ENCODE measurements around the gene DGCR8.

DGCR8 gene

DNA sequence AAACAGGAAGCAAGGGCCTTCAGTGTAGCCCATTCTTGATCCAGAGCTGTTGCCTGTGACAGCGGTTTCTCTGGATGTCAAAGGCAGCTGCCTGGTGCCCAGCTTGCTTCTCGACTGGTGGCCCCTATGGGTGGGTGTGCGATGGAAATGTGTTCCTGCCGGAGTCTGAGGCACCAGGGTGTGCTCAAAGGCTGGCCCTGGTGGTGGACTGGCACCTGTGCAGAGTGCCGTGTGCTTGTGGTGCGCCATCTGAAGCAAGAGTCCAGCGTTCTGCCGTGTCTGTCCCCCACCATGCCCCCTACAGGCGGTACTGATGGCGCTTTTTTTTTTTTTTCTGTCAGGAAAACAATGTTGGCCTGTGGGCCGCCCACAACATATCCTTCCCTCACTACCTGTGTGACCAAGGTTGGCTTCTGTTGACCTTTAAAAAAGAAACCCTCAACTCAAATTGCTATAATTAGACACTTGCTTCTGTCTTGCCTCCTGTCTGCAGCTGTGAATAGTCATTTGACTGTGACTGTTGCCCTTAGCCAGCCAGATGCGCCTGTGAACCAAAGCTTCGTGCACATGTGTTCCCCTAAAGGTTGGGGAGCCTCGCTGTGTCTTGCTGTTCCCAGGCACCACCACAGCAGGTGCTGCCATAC, 31.1 kb downstream of the DGCR8 start:
- H3K4me2 ChIP-seq (ENCODE audit: low read length): no peak overlapping the region
- H3K79me2 ChIP-seq (ENCODE audit: low read length): peaks cover 26% of the 10 kb centered on the region
- no peak overlapping the region for H3K4me3 ChIP-seq (ENCODE audit: low read length)
- H3K27ac ChIP-seq (ENCODE audit: low read length): no peak overlapping the region
- no peaks in the 10 kb centered on the region for H3K27me3 ChIP-seq (ENCODE audit: low read depth, low read length)
- H3K4me1 ChIP-seq (ENCODE audit: low read length): peaks cover 8% of the 10 kb centered on the region
- no peaks in the 10 kb centered on the region for H3K9me3 ChIP-seq (ENCODE audit: insufficient read depth, low read length)
- TF ChIP-seq, protein P1, sequence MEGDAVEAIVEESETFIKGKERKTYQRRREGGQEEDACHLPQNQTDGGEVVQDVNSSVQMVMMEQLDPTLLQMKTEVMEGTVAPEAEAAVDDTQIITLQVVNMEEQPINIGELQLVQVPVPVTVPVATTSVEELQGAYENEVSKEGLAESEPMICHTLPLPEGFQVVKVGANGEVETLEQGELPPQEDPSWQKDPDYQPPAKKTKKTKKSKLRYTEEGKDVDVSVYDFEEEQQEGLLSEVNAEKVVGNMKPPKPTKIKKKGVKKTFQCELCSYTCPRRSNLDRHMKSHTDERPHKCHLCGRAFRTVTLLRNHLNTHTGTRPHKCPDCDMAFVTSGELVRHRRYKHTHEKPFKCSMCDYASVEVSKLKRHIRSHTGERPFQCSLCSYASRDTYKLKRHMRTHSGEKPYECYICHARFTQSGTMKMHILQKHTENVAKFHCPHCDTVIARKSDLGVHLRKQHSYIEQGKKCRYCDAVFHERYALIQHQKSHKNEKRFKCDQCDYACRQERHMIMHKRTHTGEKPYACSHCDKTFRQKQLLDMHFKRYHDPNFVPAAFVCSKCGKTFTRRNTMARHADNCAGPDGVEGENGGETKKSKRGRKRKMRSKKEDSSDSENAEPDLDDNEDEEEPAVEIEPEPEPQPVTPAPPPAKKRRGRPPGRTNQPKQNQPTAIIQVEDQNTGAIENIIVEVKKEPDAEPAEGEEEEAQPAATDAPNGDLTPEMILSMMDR (IDR thresholded peaks at IDR 0.05; ENCODE audit: low read depth, low read length): peak; percentile 46
- no peak for TF ChIP-seq EZH2phosphoT487 (IDR thresholded peaks at IDR 0.05; ENCODE audit: low read depth)
- no peak overlapping the region for H2AFZ ChIP-seq (ENCODE audit: low read depth, low read length)
- H4K20me1 ChIP-seq (ENCODE audit: insufficient read depth, low read length): 0 out of 2 replicates have a peak, but pooled peaks cover 3% of the 10 kb centered on the region
- H3K36me3 ChIP-seq (replicated peaks; ENCODE audit: low read depth, low read length): peaks cover 80% of the 10 kb centered on the region
- H3K9ac ChIP-seq (ENCODE audit: low read length): no peak overlapping the region

DNA sequence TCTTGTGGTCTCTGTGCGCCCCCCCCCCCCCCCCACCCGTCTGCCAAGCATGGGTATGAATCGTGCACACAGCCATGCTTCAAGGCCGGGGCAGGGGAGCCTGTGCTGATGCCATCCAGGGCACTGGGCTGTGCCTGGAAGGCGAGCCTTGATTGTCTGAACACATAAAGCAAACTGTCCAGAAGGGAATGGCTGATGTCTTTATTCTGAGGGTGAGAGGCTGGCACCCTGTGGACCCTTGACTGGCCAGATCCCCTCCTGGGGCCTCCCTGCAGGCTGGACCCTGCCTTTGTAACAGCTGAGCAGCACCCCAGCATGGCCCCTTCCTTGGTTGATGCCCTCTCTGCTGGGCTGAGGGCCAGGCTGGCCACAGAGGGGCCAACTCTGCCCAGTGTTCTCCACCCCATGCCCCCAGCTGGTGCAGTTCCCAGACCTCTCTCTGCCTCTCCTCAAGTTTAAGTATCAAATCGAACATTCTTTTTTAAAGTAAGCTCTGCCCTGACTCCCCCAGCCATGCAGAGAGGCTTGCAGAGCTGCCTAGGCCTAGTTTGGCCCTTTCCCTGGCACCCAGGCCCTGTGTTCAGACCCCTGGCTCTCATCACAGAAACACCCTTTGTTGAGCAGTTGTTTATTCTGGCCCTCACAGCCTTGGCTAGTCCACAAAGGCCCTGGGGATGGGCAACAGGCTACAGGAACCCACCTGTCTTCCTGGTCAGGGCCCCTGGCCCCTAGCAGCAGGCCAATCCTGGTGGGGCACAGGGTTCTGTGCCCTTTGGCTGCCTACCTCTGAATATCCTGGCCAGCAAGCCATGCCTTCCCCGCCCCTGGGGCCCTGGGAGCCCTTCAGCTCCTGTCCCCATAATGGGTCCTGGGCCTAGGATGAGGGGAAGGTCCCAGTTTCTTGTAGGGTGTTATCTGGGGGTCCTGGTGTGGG, 31.9 kb downstream of the DGCR8 start:
- TF ChIP-seq EZH2phosphoT487 (IDR thresholded peaks at IDR 0.05; ENCODE audit: low read depth): no peak
- TF ChIP-seq, protein P1 (IDR thresholded peaks at IDR 0.05; ENCODE audit: low read depth, low read length): no peak
- Histone ChIP-seq H3K4me3 (ENCODE audit: low read length) (no peak overlapping the region), H3K79me2 (ENCODE audit: low read length) (peaks cover 34% of the 10 kb centered on the region), H3K4me2 (ENCODE audit: low read length) (no peak overlapping the region), H2AFZ (ENCODE audit: low read depth, low read length) (no peak overlapping the region), H3K27ac (ENCODE audit: low read length) (no peak overlapping the region), H3K9ac (ENCODE audit: low read length) (no peak overlapping the region), H4K20me1 (ENCODE audit: insufficient read depth, low read length) (0 out of 2 replicates have a peak, but pooled peaks cover 3% of the 10 kb centered on the region), H3K27me3 (ENCODE audit: low read depth, low read length) (no peaks in the 10 kb centered on the region), H3K36me3 (replicated peaks; ENCODE audit: low read depth, low read length) (peaks cover 76% of the 10 kb centered on the region), H3K9me3 (ENCODE audit: insufficient read depth, low read length) (no peaks in the 10 kb centered on the region), H3K4me1 (ENCODE audit: low read length) (peaks cover 8% of the 10 kb centered on the region)

DNA sequence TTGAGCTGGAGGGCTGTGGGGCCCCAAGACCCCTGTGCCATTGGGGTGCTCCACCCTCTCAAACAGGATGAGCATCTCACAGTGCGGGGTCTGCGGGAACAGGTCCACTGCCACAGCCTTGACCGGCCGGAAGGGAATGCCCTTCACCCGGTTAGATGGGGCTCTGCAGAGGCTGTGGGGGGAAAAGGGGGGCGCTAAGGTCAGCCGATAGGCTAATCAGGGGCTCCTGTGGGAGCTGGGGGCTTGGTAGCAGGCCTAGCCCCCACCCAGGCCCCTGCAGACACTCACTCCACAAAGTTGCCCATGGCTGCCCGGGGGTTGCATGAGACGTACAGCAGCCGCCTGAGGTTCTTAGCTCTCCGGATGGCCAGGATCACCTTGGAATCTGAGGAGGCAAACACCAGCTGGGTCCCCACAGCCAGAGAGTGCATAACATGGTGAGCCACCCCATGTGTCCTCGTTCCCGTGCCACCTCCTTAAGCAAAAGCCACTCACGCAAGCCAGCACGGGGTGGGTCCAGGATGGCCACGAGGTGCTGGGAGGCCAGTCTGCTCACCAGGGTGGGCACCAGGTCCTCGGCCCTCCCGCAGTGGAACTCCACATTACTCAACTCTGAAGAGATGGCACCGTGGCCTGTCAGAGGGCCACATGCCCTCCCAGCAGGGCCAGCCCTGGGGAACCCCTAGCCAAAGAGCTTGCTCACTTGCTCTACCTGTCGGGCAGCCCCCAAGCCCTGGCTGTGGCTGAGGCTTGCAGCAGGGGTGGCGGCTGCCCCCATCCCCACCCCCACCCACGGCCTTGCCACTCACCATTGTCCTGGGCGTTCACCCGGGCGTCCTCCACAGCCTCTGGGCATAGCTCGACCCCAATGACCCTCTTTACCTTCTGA, 32.8 kb downstream of the DGCR8 start:
- Histone ChIP-seq H3K9me3 (ENCODE audit: insufficient read depth, low read length) (no peaks in the 10 kb centered on the region), H4K20me1 (ENCODE audit: insufficient read depth, low read length) (0 out of 2 replicates have a peak, but pooled peaks cover 3% of the 10 kb centered on the region), H3K4me2 (ENCODE audit: low read length) (no peak overlapping the region), H3K27ac (ENCODE audit: low read length) (no peak overlapping the region), H3K27me3 (ENCODE audit: low read depth, low read length) (no peaks in the 10 kb centered on the region), H3K4me3 (ENCODE audit: low read length) (no peak overlapping the region), H3K36me3 (replicated peaks; ENCODE audit: low read depth, low read length) (peaks cover 68% of the 10 kb centered on the region), H3K79me2 (ENCODE audit: low read length) (peaks cover 39% of the 10 kb centered on the region), H3K9ac (ENCODE audit: low read length) (no peak overlapping the region), H2AFZ (ENCODE audit: low read depth, low read length) (no peak overlapping the region), H3K4me1 (ENCODE audit: low read length) (peaks cover 8% of the 10 kb centered on the region)
- TF ChIP-seq, protein P1 (IDR thresholded peaks at IDR 0.05; ENCODE audit: low read depth, low read length): no peak
- no peak for TF ChIP-seq EZH2phosphoT487 (IDR thresholded peaks at IDR 0.05; ENCODE audit: low read depth)

All from OCI-LY3 (cell line).